Suprapubic skin (tissue), 4 donors: ENCODE results near the gene TPRG1L. TPM values are rescaled to one million over a fixed set of nuclear protein-coding genes. Genes with fewer than 3 reads are reported as not detected.

Source experiments
- DNase-seq, 2 donors: peaks; one replicate each; pipeline ENCODE4 v3.0.0-alpha.2; 2019; ENCODE audit warnings: low spot score in 2 of 2
- H3K27ac ChIP-seq: fragments of 200-600 bp; sonication (generic); one replicate; pipeline ENCODE4 v1.5.1; 2019
- H3K27me3 ChIP-seq: fragments of 200-600 bp; sonication (generic); one replicate; pipeline ENCODE4 v1.5.1; 2019
- H3K36me3 ChIP-seq: fragments of 200-600 bp; sonication (generic); one replicate; pipeline ENCODE4 v1.5.1; 2019
- H3K4me1 ChIP-seq: fragments of 200-600 bp; sonication (generic); one replicate; pipeline ENCODE4 v1.5.1; 2019
- H3K4me3 ChIP-seq: fragments of 200-600 bp; sonication (generic); one replicate; pipeline ENCODE4 v1.5.1; 2019; ENCODE audit warnings: mild to moderate bottlenecking
- H3K9me3 ChIP-seq: fragments of 200-600 bp; sonication (generic); one replicate; pipeline ENCODE4 v1.5.1; 2019
- CTCF ChIP-seq, 2 donors: fragments of 200-600 bp in 1 of 2; fragments of 450-650 bp in 1 of 2; sonication (generic) in 1 of 2; IDR thresholded peaks; one replicate each; pipeline ENCODE4 v1.5.1; 2016 to 2019; ENCODE audit warnings: antibody characterized with exemption in 2 of 2, mild to moderate bottlenecking in 1 of 2, moderate library complexity in 1 of 2
- EP300 ChIP-seq: sonication (generic); formaldehyde crosslinking; IDR thresholded peaks from one replicate; pipeline ENCODE4 v1.6.1; 2017; ENCODE audit warnings: antibody characterized with exemption
- POLR2A ChIP-seq, 2 donors: fragments of 450-650 bp; IDR thresholded peaks; one replicate each; pipeline ENCODE4 v1.6.1; 2017; ENCODE audit warnings: antibody characterized with exemption in 2 of 2, mild to moderate bottlenecking in 2 of 2, moderate library complexity in 2 of 2
- POLR2AphosphoS5 ChIP-seq, 3 donors: sonication (generic); formaldehyde crosslinking; IDR thresholded peaks; one replicate each; pipeline ENCODE4 v1.6.1; 2017; ENCODE audit warnings: antibody characterized with exemption in 3 of 3
- WGBS: methylation state at CpG from one replicate; pipeline ENCODE4 v1.1.5; 2018; 5-methylcytosine and 5-hydroxymethylcytosine counted together
- total RNA-seq, 4 donors: library from RNA; depleted of rRNA; stranded (reverse); fragments of >200 nt; gene quantifications; one replicate each; pipeline ENCODE4 v1.1.0, GENCODE V29; 2016

The TPRG1L gene
- total RNA-seq, 4 donors from 2014 or later, result 36.9 to 52.6 (median 44.8) TPM

- peaks cover 18% of the 10 kb centered on the region for H3K36me3 ChIP-seq
- H3K27ac ChIP-seq, result no peak overlapping the region
- H3K4me3 ChIP-seq, result peak overlapping the region; percentile 76
- peaks cover 47% of the 10 kb centered on the region for H3K4me1 ChIP-seq
- WGBS, result 22% methylated on average over 23 of the region's 23 CpGs
- TF ChIP-seq CTCF (IDR thresholded peaks at IDR 0.05), result no peak
- TF ChIP-seq EP300, result no peak
- TF ChIP-seq POLR2A (IDR thresholded peaks at IDR 0.05), result no peak
- TF ChIP-seq POLR2AphosphoS5 (IDR thresholded peaks at IDR 0.05), result no peak
- no peaks in the 10 kb centered on the region for H3K9me3 ChIP-seq
- no peak for DNase-seq
- H3K27me3 ChIP-seq, result no peaks in the 10 kb centered on the region
Measured at GRCh38 chr1:3623441-3624199, 1.2 kb upstream of the TPRG1L start.

GRCh38 chr1:3625151-3625907, 514 bp downstream of the TPRG1L start:
- DNase-seq, result no peak
- no peak for TF ChIP-seq EP300
- no peak for TF ChIP-seq POLR2A (IDR thresholded peaks at IDR 0.05)
- TF ChIP-seq CTCF (IDR thresholded peaks at IDR 0.05), result no peak
- TF ChIP-seq POLR2AphosphoS5 (IDR thresholded peaks at IDR 0.05), result no peak
- WGBS, result 9% methylated on average over 22 of the region's 71 CpGs

GRCh38 chr1:3626025-3626424, 1.2 kb downstream of the TPRG1L start:
- H3K9me3 ChIP-seq, result no peaks in the 10 kb centered on the region
- no peaks in the 10 kb centered on the region for H3K27me3 ChIP-seq
- peaks cover 39% of the 10 kb centered on the region for H3K4me1 ChIP-seq
- peaks cover 42% of the 10 kb centered on the region for H3K36me3 ChIP-seq
- DNase-seq, result no peak
- TF ChIP-seq POLR2AphosphoS5 (IDR thresholded peaks at IDR 0.05) (no peak), POLR2A (IDR thresholded peaks at IDR 0.05) (no peak), CTCF (IDR thresholded peaks at IDR 0.05) (no peak), EP300 (no peak)
- WGBS, result 77% methylated on average over 4 of the region's 4 CpGs
- no peak overlapping the region for H3K27ac ChIP-seq
- peak overlapping the region; percentile 76 for H3K4me3 ChIP-seq

More at GRCh38 chr1:3625151-3625907, 514 bp downstream of the TPRG1L start:
- peaks cover 35% of the 10 kb centered on the region for H3K36me3 ChIP-seq
- peak overlapping the region; percentile 76 for H3K4me3 ChIP-seq
- peaks cover 39% of the 10 kb centered on the region for H3K4me1 ChIP-seq
- no peaks in the 10 kb centered on the region for H3K27me3 ChIP-seq
- H3K27ac ChIP-seq, result peak overlapping the region; percentile 87
- H3K9me3 ChIP-seq, result no peaks in the 10 kb centered on the region

GRCh38 chr1:3627515-3628253, 2.9 kb downstream of the TPRG1L start:
- TF ChIP-seq CTCF (IDR thresholded peaks at IDR 0.05) (no peak), EP300 (no peak), POLR2A (IDR thresholded peaks at IDR 0.05) (no peak), POLR2AphosphoS5 (IDR thresholded peaks at IDR 0.05) (no peak)
- Histone ChIP-seq H3K9me3 (no peaks in the 10 kb centered on the region), H3K27ac (no peak overlapping the region), H3K4me1 (peaks cover 30% of the 10 kb centered on the region), H3K4me3 (no peak overlapping the region), H3K36me3 (peaks cover 59% of the 10 kb centered on the region), H3K27me3 (no peaks in the 10 kb centered on the region)
- no peak for DNase-seq
- 96% methylated on average over 26 of the region's 26 CpGs for WGBS
